Sigmoid colon (tissue), 7 donors: ENCODE measurements around the gene ZNF839. TPM values are rescaled to one million over a fixed set of nuclear protein-coding genes. Genes with fewer than 3 reads are reported as not detected.

Source experiments
- DNase-seq: peaks from one replicate; pipeline ENCODE4 v3.0.0-alpha.2; 2019
- H3K27ac ChIP-seq, 4 donors: fragments of 200-600 bp; sonication (generic); one replicate each; pipeline ENCODE4 v1.5.1; 2016 to 2019; ENCODE audit warnings: mild to moderate bottlenecking in 1 of 4
- H3K27me3 ChIP-seq, 3 donors: fragments of 200-600 bp; sonication (generic); one replicate each; pipeline ENCODE4 v1.5.1; 2019; ENCODE audit warnings: mild to moderate bottlenecking in 1 of 3
- H3K36me3 ChIP-seq, 4 donors: fragments of 200-600 bp; sonication (generic); one replicate each; pipeline ENCODE4 v1.5.1; 2016 to 2019
- H3K4me1 ChIP-seq, 4 donors: fragments of 200-600 bp; sonication (generic); one replicate each; pipeline ENCODE4 v1.5.1; 2017 to 2019
- H3K4me3 ChIP-seq, 4 donors: fragments of 200-600 bp; sonication (generic); one replicate each; pipeline ENCODE4 v1.5.1; 2017 to 2019; ENCODE audit warnings: mild to moderate bottlenecking in 2 of 4, moderate library complexity in 1 of 4
- H3K9me3 ChIP-seq, 4 donors: fragments of 200-600 bp in 3 of 4; sonication (generic) in 3 of 4; one replicate each; pipeline versions ENCODE4 v1.5.1 to v1.6.1; 2013 to 2019
- EP300 ChIP-seq, 4 donors: sonication (generic); formaldehyde crosslinking; IDR thresholded peaks; one replicate each; pipeline ENCODE4 v1.6.1; 2017; ENCODE audit warnings: antibody characterized with exemption in 4 of 4
- POLR2A ChIP-seq, 2 donors: fragments of 450-650 bp; IDR thresholded peaks; one replicate each; pipeline ENCODE4 v1.6.1; 2016; ENCODE audit warnings: antibody characterized with exemption in 2 of 2, mild to moderate bottlenecking in 2 of 2, moderate library complexity in 2 of 2
- POLR2AphosphoS5 ChIP-seq, 4 donors: sonication (generic); formaldehyde crosslinking; IDR thresholded peaks; one replicate each; pipeline ENCODE4 v1.6.1; 2017; ENCODE audit warnings: antibody characterized with exemption in 4 of 4
- WGBS, 2 donors: extraction: QIAGEN DNeasy Blood & Tissue Kit; methylation state at CpG; one replicate each; pipeline ENCODE4 v1.1.7; 2013; 5-methylcytosine and 5-hydroxymethylcytosine counted together
- intact Hi-C: fragments of 100-400 bp; cut with DNase I; formaldehyde crosslinking; loops from one replicate; pipeline ENCODE4 v1.15.1; 2023
- polyA plus RNA-seq, 3 donors: library from polyadenylated mRNA; stranded (reverse); fragments of 200-250 nt; gene quantifications; one replicate each; pipeline ENCODE4 v1.2.3, GENCODE V29; 2013
- total RNA-seq, 4 donors: library from RNA; depleted of rRNA; stranded (reverse); fragments of >200 nt; gene quantifications; one replicate each; pipeline ENCODE4 v1.1.0, GENCODE V29; 2016
- TF ChIP-seq, protein P1 (sequence below), 4 experiments: fragments of 450-650 bp in 3 of 4; fragments of 200-600 bp in 1 of 4; IDR thresholded peaks; one replicate each; pipeline ENCODE4 v1.5.1; 2016 to 2019; ENCODE audit warnings: antibody characterized with exemption in 4 of 4, mild to moderate bottlenecking in 3 of 4, moderate library complexity in 2 of 4
- donor health status: healthy with polysubstance abuse.
- donor health status: Bipolar disorder and iron deficiency.
- donor health status: healthy.

Gene ZNF839
- total and polyA plus RNA-seq, 7 donors: 4.6 to 12.2 (median 7.9) TPM

DNA sequence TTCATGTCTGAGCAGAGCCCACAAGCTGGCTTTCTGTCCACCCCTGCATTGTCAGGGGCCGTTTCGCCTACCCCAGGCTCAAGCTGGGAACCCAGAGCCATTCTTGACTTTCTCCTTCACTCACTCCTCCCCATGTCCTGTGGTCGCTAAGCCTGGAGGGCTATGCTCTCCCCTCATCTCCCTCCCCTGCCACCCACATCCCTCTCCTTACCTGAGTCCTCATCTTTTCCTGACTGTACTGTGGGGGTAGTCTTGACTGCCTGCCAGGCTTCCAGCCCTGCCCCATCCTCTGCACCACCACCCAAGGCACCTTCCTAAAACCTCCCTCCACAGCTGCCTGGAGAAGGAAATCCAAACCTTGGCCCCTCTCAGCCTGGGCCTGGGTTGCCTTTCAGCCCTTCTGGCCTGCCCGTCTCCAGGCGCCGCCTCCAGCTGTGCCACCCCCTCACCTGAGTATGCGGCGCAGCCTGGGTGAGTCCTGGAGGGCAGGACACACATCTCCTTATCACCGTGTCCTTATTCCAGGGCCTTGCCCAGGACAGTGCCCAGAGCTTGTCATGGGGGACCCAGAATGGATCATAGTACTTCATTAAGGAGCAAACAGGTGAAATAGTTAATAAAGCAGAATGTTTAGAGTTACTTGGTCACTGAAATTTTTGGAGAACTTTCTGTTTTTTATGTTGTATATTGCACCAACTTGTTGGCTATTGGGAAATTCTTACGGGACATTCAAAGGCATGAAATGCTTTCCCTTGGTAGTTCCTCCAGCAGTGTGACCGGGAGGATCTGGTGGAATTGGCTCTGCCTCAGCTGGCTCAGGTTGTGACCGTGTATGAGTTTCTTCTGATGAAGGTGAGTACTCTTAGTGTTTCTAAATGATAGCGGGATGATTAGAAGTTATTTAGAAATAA lies 14.5 kb downstream of the ZNF839 start:
- H3K4me1 ChIP-seq: no peaks in the 10 kb centered on the region
- WGBS, 2 donors: 96 to 97% methylated on average over 13 of the region's 13 CpGs
- H3K36me3 ChIP-seq: peaks cover 0 to 72% (median 8%) of the 10 kb centered on the region in 4 donors
- no peak for DNase-seq
- H3K27ac ChIP-seq: no peak overlapping the region
- TF ChIP-seq POLR2A (IDR thresholded peaks at IDR 0.05) (no peak), EP300 (IDR thresholded peaks at IDR 0.05) (no peak), POLR2AphosphoS5 (IDR thresholded peaks at IDR 0.05) (no peak)
- TF ChIP-seq, protein P1, sequence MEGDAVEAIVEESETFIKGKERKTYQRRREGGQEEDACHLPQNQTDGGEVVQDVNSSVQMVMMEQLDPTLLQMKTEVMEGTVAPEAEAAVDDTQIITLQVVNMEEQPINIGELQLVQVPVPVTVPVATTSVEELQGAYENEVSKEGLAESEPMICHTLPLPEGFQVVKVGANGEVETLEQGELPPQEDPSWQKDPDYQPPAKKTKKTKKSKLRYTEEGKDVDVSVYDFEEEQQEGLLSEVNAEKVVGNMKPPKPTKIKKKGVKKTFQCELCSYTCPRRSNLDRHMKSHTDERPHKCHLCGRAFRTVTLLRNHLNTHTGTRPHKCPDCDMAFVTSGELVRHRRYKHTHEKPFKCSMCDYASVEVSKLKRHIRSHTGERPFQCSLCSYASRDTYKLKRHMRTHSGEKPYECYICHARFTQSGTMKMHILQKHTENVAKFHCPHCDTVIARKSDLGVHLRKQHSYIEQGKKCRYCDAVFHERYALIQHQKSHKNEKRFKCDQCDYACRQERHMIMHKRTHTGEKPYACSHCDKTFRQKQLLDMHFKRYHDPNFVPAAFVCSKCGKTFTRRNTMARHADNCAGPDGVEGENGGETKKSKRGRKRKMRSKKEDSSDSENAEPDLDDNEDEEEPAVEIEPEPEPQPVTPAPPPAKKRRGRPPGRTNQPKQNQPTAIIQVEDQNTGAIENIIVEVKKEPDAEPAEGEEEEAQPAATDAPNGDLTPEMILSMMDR (IDR thresholded peaks at IDR 0.05): no peak
- intact Hi-C loops: no loop called here
- H3K9me3 ChIP-seq: no peaks in the 10 kb centered on the region
- H3K4me3 ChIP-seq: no peak overlapping the region
- H3K27me3 ChIP-seq: no peaks in the 10 kb centered on the region

DNA sequence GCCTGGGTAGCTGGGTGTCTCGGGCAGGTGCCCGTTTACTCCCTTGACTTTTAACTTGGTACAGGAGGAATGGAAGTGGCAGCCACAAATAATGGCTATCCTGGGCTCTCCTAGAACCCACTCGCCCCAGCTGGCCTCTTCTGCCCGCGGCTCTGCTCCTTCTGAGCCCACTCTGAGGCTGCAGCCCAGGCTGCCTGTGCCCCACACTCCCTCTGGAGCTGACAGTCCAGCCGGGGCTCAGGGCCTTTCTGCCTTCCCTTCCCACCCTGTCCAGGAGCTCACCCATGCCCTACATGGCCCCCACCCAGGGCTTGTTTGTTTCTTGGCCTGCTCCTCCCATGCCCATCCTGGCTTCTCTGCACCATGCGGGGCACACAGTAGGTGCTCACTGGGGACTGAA lies 15.6 kb downstream of the ZNF839 start:
- WGBS, 2 donors: 94 to 95% methylated on average over 7 of the region's 7 CpGs
- intact Hi-C loops: no loop called here
- Histone ChIP-seq H3K27ac (no peak overlapping the region), H3K27me3 (no peaks in the 10 kb centered on the region), H3K9me3 (no peaks in the 10 kb centered on the region), H3K4me3 (no peak overlapping the region), H3K4me1 (no peaks in the 10 kb centered on the region), H3K36me3 (peaks cover 0 to 80% (median 8%) of the 10 kb centered on the region in 4 donors)
- TF ChIP-seq EP300 (IDR thresholded peaks at IDR 0.05) (no peak), POLR2AphosphoS5 (IDR thresholded peaks at IDR 0.05) (no peak), POLR2A (IDR thresholded peaks at IDR 0.05) (no peak)
- TF ChIP-seq, protein P1 (IDR thresholded peaks at IDR 0.05): no peak
- DNase-seq: no peak

DNA sequence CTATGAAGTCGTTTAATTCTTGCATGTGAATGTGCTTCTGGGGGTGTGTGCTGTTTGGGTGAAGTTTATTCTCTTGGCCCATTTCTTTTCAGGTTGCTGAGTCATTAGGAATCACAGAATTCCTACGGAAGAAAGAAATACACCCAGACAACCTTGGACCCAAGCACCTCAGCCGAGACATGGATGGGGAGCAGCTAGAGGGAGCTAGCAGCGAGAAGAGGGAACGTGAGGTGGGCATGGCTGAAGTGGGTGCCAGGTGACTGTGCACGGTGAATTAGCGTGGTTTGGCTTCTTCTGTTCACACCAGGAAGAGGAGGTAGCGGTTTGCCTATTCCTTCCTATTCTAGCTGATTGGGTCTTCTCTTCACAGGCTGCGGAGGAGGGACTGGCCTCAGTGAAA lies 19.2 kb downstream of the ZNF839 start:
- Histone ChIP-seq H3K27ac (no peak overlapping the region), H3K27me3 (no peaks in the 10 kb centered on the region), H3K9me3 (no peaks in the 10 kb centered on the region), H3K4me1 (no peaks in the 10 kb centered on the region), H3K36me3 (peaks cover 0 to 91% (median 13%) of the 10 kb centered on the region in 4 donors), H3K4me3 (no peak overlapping the region)
- no peak for TF ChIP-seq POLR2AphosphoS5 (IDR thresholded peaks at IDR 0.05)
- TF ChIP-seq EP300 (IDR thresholded peaks at IDR 0.05): no peak
- TF ChIP-seq, protein P1 (IDR thresholded peaks at IDR 0.05): no peak
- no peak for TF ChIP-seq POLR2A (IDR thresholded peaks at IDR 0.05)
- WGBS, 2 donors: 94 to 95% methylated on average over 9 of the region's 9 CpGs
- intact Hi-C loops: no loop called here
- DNase-seq: no peak

DNA sequence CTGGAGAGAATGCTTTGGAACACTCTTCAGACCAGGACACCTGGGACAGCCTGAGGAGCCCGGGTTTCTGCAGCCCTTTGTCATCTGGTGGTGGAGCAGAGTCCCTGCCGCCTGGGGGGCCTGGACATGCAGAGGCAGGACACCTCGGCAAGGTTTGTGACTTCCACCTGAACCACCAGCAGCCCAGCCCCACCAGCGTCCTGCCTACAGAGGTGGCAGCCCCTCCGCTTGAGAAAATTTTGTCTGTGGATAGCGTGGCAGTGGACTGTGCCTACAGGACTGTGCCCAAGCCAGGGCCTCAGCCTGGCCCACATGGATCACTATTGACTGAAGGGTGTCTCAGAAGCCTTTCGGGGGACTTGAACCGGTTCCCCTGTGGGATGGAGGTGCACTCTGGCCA lies 22.0 kb downstream of the ZNF839 start:
- Histone ChIP-seq H3K27me3 (no peaks in the 10 kb centered on the region), H3K9me3 (no peaks in the 10 kb centered on the region), H3K4me1 (no peaks in the 10 kb centered on the region), H3K27ac (no peak overlapping the region), H3K4me3 (no peak overlapping the region), H3K36me3 (peaks cover 11 to 93% (median 34%) of the 10 kb centered on the region in 4 donors)
- TF ChIP-seq POLR2AphosphoS5 (IDR thresholded peaks at IDR 0.05) (no peak), EP300 (IDR thresholded peaks at IDR 0.05) (no peak), POLR2A (IDR thresholded peaks at IDR 0.05) (no peak)
- TF ChIP-seq, protein P1 (IDR thresholded peaks at IDR 0.05): no peak
- DNase-seq: no peak
- 90 to 92% methylated on average over 8 of the region's 8 CpGs for WGBS, 2 donors
- intact Hi-C loops: no loop called here
